Cardiac muscle cell (in vitro differentiated cells and primary cell): ENCODE results near the gene VPS35. TPM values are rescaled to one million over a fixed set of nuclear protein-coding genes. Genes with fewer than 3 reads are reported as not detected.
A peak's percentile ranks its signal among the peaks of the same experiment; 100 is the strongest.

Source experiments
- DNase-seq, 2 donors: peaks; one replicate each; pipeline versions ENCODE4 v3.0.0 to v3.0.0-alpha.2; 2010 to 2017; ENCODE audit warnings: low read depth in 1 of 2, low spot score in 1 of 2
- H3K27ac ChIP-seq: fragments of 200-600 bp; sonication (generic); 2 replicates; pipeline ENCODE4 v1.5.1; 2016
- H3K27me3 ChIP-seq: fragments of 200-600 bp; sonication (generic); 2 replicates; pipeline ENCODE4 v1.6.0; 2016; ENCODE audit warnings: control low read depth
- H3K36me3 ChIP-seq: fragments of 200-600 bp; sonication (generic); 2 replicates; pipeline ENCODE4 v1.5.1; 2016; ENCODE audit warnings: control low read depth
- H3K4me1 ChIP-seq: fragments of 200-600 bp; sonication (generic); 2 replicates; pipeline ENCODE4 v1.8.1; 2017; ENCODE audit warnings: low read depth, mild to moderate bottlenecking, mixed run types
- H3K4me3 ChIP-seq: fragments of 200-600 bp; sonication (generic); 2 replicates; pipeline ENCODE4 v1.5.1; 2016; ENCODE audit warnings: mild to moderate bottlenecking
- H3K9me3 ChIP-seq: fragments of 200-600 bp; sonication (generic); 2 replicates; pipeline ENCODE4 v1.5.1; 2017; ENCODE audit warnings: low read depth, mild to moderate bottlenecking, control low read depth
- CTCF ChIP-seq: IDR thresholded peaks from 2 replicates; pipeline ENCODE4 v1.5.1; 2012; ENCODE audit warnings: low read depth, mild to moderate bottlenecking, low read length
- polyA plus RNA-seq: library from polyadenylated mRNA; unstranded; fragments of >200 nt; fragmentation: Nextera tagmentation; extraction: Ambion mirVana; gene quantifications from 2 replicates; pipeline ENCODE4 v1.2.1, GENCODE V29; 2016
- total RNA-seq: library from RNA; depleted of rRNA; stranded (reverse); fragments of >200 nt; gene quantifications from 2 replicates; pipeline ENCODE4 v1.2.3, GENCODE V29; 2016

VPS35 gene
- total and polyA plus RNA-seq, 2 experiments from 2014 or later = 58.9 to 111 TPM

GRCh38 chr16:46727630-46728029, 38.7 kb upstream of the VPS35 start:
- no peak for DNase-seq
- Histone ChIP-seq H3K36me3 (peaks cover 58% of the 10 kb centered on the region), H3K27ac (peak overlapping the region; percentile 40), H3K9me3 (no peaks in the 10 kb centered on the region), H3K27me3 (no peaks in the 10 kb centered on the region), H3K4me1 (peaks cover 4% of the 10 kb centered on the region), H3K4me3 (no peak overlapping the region)
- TF ChIP-seq CTCF = no peak

DNA sequence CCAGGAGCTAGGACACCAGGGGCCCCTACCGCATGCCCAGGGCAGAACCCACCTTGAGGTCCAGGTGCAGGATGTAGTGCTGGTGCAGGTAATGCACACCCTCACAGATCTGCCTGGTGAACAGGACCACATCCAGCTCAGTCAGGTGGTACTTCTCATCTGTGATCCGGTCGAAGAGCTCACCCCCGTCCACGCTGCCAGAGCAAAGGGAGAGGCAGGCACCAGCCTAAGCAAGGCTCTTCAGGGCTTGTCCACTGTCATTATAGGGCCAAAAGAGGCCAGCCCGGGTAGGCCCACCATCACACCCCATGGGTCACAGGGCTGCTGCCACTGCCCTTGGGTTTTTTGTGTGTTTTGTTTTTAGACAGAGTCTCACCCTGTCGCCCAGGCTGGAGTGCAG, 38.2 kb upstream of the VPS35 start:
- H3K4me3 ChIP-seq = no peak overlapping the region
- TF ChIP-seq CTCF = no peak
- H3K4me1 ChIP-seq = peaks cover 4% of the 10 kb centered on the region

GRCh38 chr16:46721885-46722284, 32.9 kb upstream of the VPS35 start:
- H3K9me3 ChIP-seq = no peaks in the 10 kb centered on the region
- no peak for DNase-seq
- H3K27ac ChIP-seq = no peak overlapping the region
- no peak overlapping the region for H3K4me3 ChIP-seq
- H3K27me3 ChIP-seq = no peaks in the 10 kb centered on the region
- peaks cover 64% of the 10 kb centered on the region for H3K36me3 ChIP-seq
- TF ChIP-seq CTCF = no peak
- H3K4me1 ChIP-seq = no peaks in the 10 kb centered on the region

More for the DNA sequence above, 38.2 kb upstream of the VPS35 start:
- no peaks in the 10 kb centered on the region for H3K27me3 ChIP-seq
- H3K9me3 ChIP-seq = no peaks in the 10 kb centered on the region
- H3K27ac ChIP-seq = peak overlapping the region; percentile 40
- H3K36me3 ChIP-seq = peaks cover 61% of the 10 kb centered on the region
- no peak for DNase-seq

DNA sequence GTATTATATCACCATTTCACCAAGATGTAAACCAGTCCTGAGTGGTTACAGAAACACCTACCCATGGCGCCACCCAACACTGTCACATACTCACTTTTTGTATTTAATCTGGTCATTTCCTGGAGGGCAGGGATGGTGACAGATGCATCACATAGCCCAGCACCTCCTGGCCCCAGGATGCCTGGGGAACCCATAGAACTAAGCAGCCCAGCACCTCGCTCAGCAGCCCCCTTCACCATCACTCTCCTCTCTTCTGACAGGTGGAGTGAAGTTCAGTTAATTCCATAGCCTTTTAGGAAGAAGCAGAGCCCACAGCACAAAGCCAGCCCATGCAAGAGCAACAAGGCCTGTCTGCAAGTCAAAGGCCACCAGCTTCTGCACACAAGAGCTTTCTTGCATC, 31.6 kb upstream of the VPS35 start:
- no peak for DNase-seq
- Histone ChIP-seq H3K27ac (no peak overlapping the region), H3K4me1 (no peaks in the 10 kb centered on the region), H3K9me3 (no peaks in the 10 kb centered on the region), H3K36me3 (peaks cover 71% of the 10 kb centered on the region), H3K27me3 (no peaks in the 10 kb centered on the region), H3K4me3 (no peak overlapping the region)
- TF ChIP-seq CTCF = no peak

- H3K4me3 ChIP-seq = no peak overlapping the region
- H3K36me3 ChIP-seq = peaks cover 68% of the 10 kb centered on the region
- peaks cover 3% of the 10 kb centered on the region for H3K4me1 ChIP-seq
- DNase-seq = no peak
- no peaks in the 10 kb centered on the region for H3K27me3 ChIP-seq
- TF ChIP-seq CTCF = no peak
- H3K9me3 ChIP-seq = no peaks in the 10 kb centered on the region
- no peak overlapping the region for H3K27ac ChIP-seq
Observed at GRCh38 chr16:46719528-46719927, 30.6 kb upstream of the VPS35 start.

- Histone ChIP-seq H3K9me3 (no peaks in the 10 kb centered on the region), H3K36me3 (peaks cover 58% of the 10 kb centered on the region), H3K4me1 (peaks cover 16% of the 10 kb centered on the region), H3K27ac (no peak overlapping the region), H3K27me3 (no peaks in the 10 kb centered on the region), H3K4me3 (no peak overlapping the region)
- TF ChIP-seq CTCF = no peak
- peak in 1 of 2 donors; percentile 9 for DNase-seq
Observed at GRCh38 chr16:46718214-46718613, 29.2 kb upstream of the VPS35 start.
